Activated T-helper 1 cell treated with anti-CD3 and anti-CD28 coated beads, Interleukin-12 subunit alpha, Interleukin-12 subunit beta, Interleukin-2, Interleukin-4 antibody, amounts not matched to agents 30 ng/mL and 10 ng/mL and 1 ng/mL, durations not matched to agents 14 hours and 24 hours and 36 hours (primary cell): ENCODE data around the gene RFTN1. TPM values are rescaled to one million over a fixed set of nuclear protein-coding genes. Genes with fewer than 3 reads are reported as not detected.

Experiments
- DNase-seq: peaks from one replicate; pipeline ENCODE4 v3.0.0; 2021; ENCODE audit warnings: low spot score
- H3K27ac Mint-ChIP-seq: one replicate; pipeline ENCODE4 v1.8.0; 2021; ENCODE audit warnings: mild to moderate bottlenecking, mixed read lengths
- H3K27me3 Mint-ChIP-seq: one replicate; pipeline ENCODE4 v1.8.0; 2022; ENCODE audit warnings: mild to moderate bottlenecking, moderate library complexity, mixed read lengths; ENCODE audit not compliant: insufficient read depth
- H3K36me3 Mint-ChIP-seq: one replicate; pipeline ENCODE4 v1.8.0; 2021; ENCODE audit warnings: low read depth, mixed read lengths
- H3K4me1 Mint-ChIP-seq: one replicate; pipeline ENCODE4 v1.8.0; 2021; ENCODE audit warnings: low read depth, mixed read lengths
- H3K4me3 Mint-ChIP-seq: one replicate; pipeline ENCODE4 v1.8.0; 2021; ENCODE audit warnings: mild to moderate bottlenecking, moderate library complexity, mixed read lengths
- H3K9me3 Mint-ChIP-seq: one replicate; pipeline ENCODE4 v1.8.0; 2021; ENCODE audit warnings: mixed read lengths
- intact Hi-C: fragments of 100-400 bp; cut with micrococcal nuclease; formaldehyde crosslinking; loops from one replicate; pipeline ENCODE4 v1.15.1; 2024
- total RNA-seq: library from RNA; stranded (reverse); gene quantifications from 2 replicates; pipeline ENCODE4 v1.2.3, GENCODE V29; 2022

The RFTN1 gene
- total RNA-seq, 1 donor from 2014 or later: 97.8 TPM

DNA sequence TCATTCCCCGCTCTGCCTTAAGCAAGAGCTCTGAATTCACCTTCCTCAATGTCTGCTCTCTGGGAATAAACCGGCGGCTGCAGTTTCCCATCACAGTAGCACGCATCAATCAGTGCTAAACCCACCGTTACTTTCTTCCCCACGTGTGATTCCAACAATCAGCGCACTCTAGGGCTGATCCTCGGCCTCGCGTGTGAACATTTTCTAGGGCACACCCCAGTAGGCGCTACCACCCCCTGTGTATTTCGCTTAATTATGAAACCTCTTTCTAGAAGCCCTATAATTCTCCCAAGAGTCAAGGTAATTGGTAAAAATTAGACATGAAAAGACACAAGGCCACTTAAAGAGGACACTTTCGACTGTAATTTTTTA is 87.5 kb downstream of the RFTN1 start:
- Mint-ChIP-seq H3K36me3 (peaks cover 29% of the 10 kb centered on the region), H3K9me3 (no peaks in the 10 kb centered on the region), H3K4me1 (peaks cover 24% of the 10 kb centered on the region), H3K27ac (no peak overlapping the region), H3K4me3 (no peak overlapping the region), H3K27me3 (no peaks in the 10 kb centered on the region)
- intact Hi-C loops: no loop called here
- no peak for DNase-seq

DNA sequence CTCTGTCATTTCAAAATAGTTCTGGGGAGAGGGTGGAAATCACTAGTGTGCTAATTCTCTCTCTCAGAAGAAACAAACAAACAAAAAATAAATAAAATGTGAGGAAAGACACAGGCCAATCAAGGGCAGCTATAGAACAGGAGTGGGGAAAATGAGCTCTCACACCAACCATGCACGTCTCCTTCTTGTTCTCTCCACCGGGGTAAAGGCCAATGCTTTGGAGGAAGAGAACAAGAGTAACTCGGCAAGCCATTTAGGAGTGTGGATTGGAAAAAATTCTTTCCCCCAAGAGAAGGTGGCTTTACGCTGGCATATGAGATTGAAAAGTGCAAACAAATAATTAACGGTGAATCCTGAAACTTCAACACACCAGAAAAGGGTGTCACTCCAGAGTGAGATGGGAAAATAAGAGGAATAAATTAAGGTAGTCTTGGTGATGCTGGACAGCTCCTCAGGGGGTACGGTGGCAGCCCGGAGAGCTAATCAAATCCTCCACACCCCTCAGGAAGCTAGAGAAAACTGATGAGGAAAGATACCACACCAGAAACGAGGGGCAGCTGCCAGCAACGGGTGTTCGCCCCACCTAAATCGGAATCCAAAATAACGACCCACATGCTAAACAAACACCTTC is 88.0 kb downstream of the RFTN1 start:
- DNase-seq: no peak
- H3K4me3 Mint-ChIP-seq: no peak overlapping the region
- no peaks in the 10 kb centered on the region for H3K9me3 Mint-ChIP-seq
- H3K36me3 Mint-ChIP-seq: peaks cover 26% of the 10 kb centered on the region
- H3K27me3 Mint-ChIP-seq: no peaks in the 10 kb centered on the region
- H3K4me1 Mint-ChIP-seq: peaks cover 19% of the 10 kb centered on the region
- intact Hi-C loops: no loop called here
- H3K27ac Mint-ChIP-seq: no peak overlapping the region

DNA sequence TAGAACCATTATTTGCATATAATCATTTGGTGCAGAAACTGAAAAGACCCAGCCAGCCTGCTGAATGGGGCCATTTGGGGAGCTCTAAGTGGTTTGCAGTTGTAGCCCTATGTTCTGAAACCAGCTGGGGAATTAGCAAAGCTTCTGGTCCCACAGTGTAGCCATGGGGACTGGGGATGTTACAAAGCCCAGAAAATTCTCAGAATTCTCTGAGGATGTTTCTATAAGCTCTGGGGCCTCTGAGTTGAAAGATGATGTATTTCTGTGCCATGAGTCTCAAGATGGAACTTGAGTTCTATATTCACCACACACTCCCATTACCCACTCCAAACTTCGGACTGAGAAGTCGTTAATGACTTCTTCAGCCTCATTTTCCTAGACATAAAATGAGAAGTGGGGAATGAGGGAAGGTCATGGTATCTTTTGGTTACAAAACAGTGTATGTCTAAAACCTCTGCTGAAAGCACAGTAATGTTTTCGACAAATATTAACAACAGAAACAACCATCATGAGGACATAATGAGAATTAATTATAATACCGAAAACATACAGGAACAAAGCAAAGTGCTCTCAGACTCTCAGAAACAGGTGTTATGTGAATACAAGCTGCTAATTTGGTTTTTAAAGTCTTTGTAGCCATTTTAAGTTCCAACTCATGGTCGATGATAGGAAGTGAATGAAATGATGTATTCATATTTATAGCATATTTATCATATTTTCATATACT is 89.4 kb downstream of the RFTN1 start:
- Mint-ChIP-seq H3K27ac (no peak overlapping the region), H3K27me3 (no peaks in the 10 kb centered on the region), H3K4me3 (no peak overlapping the region), H3K36me3 (peaks cover 19% of the 10 kb centered on the region), H3K9me3 (no peaks in the 10 kb centered on the region), H3K4me1 (peaks cover 19% of the 10 kb centered on the region)
- intact Hi-C loops: no loop called here
- DNase-seq: no peak

DNA sequence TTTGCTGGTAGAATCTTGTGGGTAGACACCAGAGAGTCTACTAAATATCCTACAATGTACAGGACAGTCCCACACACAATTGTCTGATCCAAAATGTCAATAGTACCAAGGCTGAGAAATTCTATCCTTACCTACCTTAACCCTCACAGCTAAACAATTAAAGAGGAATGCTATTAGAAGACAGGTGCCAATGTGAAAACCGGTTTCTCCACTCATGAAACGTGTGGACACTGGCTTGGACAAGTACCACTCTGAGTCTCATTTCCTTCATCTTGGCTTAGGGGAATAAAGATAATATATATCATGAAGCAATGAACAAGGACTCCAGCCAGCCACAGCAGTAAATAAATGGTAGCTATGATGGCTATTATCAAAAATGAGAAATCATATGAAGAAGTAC is 90.2 kb downstream of the RFTN1 start:
- no peaks in the 10 kb centered on the region for H3K27me3 Mint-ChIP-seq
- no peak overlapping the region for H3K27ac Mint-ChIP-seq
- intact Hi-C loops: no loop called here
- H3K36me3 Mint-ChIP-seq: peaks cover 17% of the 10 kb centered on the region
- H3K4me1 Mint-ChIP-seq: peaks cover 19% of the 10 kb centered on the region
- no peaks in the 10 kb centered on the region for H3K9me3 Mint-ChIP-seq
- H3K4me3 Mint-ChIP-seq: no peak overlapping the region
- DNase-seq: no peak

DNA sequence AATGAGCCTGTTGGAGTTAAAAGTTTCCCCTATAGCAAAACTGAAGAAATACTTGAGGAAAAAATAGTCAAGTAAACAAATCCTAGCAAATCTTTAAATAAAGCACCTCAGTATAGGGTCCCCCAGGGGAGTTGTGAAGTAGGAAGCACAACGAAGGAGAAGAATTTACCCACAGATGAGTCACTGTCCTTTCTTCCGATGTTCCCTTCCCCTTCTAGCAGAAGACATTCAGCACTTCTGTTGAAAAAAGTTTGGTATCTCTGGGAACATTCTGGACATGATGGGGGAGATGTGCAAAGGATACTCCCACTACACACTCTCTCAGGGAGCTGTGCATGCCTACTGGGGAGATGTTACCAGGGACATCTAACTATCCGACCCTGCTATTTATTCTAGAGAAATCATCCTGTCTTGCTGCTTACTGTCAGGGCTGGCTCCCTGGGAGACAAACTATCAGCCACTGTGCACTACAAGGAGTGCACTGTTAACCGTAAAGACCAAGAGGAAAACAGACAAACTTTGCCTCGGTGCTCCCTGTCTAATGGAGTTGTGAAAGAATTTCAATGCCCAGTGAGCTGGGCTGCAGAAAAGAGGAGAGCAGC is 93.8 kb downstream of the RFTN1 start:
- H3K9me3 Mint-ChIP-seq: no peaks in the 10 kb centered on the region
- no peak for DNase-seq
- no peak overlapping the region for H3K4me3 Mint-ChIP-seq
- H3K36me3 Mint-ChIP-seq: peaks cover 11% of the 10 kb centered on the region
- H3K4me1 Mint-ChIP-seq: peaks cover 25% of the 10 kb centered on the region
- H3K27ac Mint-ChIP-seq: no peak overlapping the region
- intact Hi-C loops: no loop called here
- no peaks in the 10 kb centered on the region for H3K27me3 Mint-ChIP-seq

DNA sequence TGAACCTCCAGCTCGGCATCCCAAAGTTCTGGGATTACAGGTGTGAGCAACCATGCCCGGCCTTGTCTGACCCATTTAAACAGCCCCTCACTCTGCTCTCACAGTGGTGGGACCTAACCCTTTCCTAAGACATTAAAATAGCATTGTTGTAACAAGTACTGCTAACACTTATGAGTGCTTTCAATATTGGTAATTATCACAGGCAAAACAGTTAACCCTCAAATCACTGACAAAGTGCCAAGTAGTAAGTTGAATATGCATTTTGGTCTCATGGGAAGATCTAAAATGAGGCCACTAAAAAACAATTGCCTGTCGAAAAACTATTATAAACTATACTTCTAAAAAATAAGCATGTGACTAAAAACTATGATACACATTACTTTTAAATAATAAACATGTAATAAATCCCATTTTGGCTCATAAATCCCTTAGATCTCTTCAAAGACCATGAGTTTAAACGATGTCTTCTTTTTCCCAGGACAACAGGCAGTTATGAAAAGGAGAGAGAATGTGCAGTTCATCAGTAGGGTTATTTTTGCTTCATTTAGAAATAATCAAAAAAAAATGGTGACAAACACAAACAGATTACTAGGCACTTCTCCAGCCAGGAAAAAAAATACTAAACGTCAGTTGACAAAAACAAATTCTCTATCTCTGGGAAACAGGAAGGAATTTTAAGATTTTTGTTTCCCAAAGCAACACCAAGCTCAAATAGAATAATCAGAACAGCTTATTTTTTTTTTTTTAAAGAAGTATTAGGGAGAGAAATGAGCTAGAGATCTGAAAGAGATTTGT is 95.4 kb downstream of the RFTN1 start:
- no peak overlapping the region for H3K4me3 Mint-ChIP-seq

DNA sequence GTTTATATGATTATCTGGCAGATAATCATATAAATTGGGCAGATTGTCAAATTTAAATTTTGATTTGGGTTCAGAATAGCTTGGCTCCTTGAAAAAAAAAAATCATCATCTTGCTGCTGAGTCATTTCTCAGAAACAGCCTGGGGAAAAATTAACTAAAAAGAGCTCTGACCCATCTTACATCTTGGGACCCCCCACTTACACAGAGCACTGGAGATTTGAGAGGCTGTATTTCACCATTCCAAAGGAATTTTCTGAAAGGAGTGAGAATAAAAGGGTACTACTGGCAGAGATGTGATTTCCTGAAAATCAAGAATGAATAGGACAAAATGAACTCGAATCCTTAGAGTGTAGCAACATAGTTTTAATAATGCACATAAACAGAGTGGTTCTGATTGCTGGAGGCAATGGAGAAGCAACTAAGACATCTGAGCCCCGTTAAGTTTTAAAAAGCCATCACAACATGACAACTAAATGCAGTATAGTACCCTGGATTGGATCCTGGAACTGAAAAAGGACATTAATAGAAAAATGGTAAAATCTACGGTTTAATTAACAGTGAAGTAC is 97.5 kb downstream of the RFTN1 start:
- Mint-ChIP-seq H3K27me3 (no peaks in the 10 kb centered on the region), H3K9me3 (no peaks in the 10 kb centered on the region), H3K36me3 (peaks cover 23% of the 10 kb centered on the region), H3K27ac (no peak overlapping the region), H3K4me1 (peaks cover 45% of the 10 kb centered on the region), H3K4me3 (no peak overlapping the region)
- no peak for DNase-seq
- intact Hi-C loops: no loop called here

More for the DNA sequence above, 95.4 kb downstream of the RFTN1 start:
- no peaks in the 10 kb centered on the region for H3K9me3 Mint-ChIP-seq
- H3K4me1 Mint-ChIP-seq: peaks cover 33% of the 10 kb centered on the region
- peaks cover 19% of the 10 kb centered on the region for H3K36me3 Mint-ChIP-seq
- DNase-seq: no peak
- no peaks in the 10 kb centered on the region for H3K27me3 Mint-ChIP-seq
- no peak overlapping the region for H3K27ac Mint-ChIP-seq
- intact Hi-C loops: no loop called here

DNA sequence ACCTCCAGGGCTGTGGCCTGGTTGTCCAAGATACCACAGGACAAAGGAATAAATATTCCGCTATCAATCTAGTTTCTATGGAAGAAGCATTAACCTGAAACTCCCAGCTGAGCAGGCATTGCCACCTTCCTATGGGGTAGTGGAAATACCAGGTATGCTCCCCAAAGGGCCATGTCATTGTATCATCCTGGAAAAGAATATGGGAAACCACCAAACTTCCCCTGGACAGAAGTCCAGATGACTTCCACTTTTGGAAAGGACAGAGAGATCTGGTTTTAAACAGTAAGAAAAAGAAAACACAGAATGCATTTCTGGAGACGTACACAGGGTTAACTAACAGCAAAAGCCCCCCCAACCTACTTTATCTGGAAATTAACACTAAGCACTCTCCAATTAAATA is 100.2 kb downstream of the RFTN1 start:
- Mint-ChIP-seq H3K9me3 (no peaks in the 10 kb centered on the region), H3K36me3 (peaks cover 25% of the 10 kb centered on the region), H3K27me3 (no peaks in the 10 kb centered on the region), H3K4me3 (no peak overlapping the region), H3K4me1 (peaks cover 51% of the 10 kb centered on the region), H3K27ac (no peak overlapping the region)
- no peak for DNase-seq
- intact Hi-C loops: no loop called here

DNA sequence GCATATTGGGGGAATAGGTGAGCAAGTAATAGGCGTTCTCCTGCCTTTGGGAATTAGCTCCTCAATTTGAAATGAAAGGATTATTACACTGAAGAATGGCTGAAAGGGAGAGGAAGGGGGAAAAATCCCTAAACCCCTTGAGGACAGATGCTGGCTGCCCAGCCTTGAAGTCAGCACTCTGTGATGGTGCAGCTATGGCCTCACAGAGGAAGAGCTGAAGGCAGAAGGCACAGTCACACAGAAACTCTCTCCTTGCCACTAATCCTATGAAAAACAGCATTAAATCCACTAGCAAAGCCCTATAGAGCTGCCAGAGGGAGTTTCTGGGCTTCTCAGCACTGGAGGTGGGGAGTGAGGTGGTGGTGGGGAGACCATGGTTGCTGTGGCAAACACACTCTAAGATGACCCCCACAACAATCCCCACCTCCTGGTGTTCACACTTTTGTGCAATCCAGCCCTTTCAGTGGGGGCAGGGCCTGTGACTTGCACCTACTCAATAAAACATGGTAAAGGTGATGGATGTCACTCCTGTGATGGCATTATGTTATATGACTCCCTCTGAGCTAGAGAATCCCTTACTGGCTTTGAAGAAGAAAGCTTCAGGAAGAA is 101.2 kb downstream of the RFTN1 start:
- Mint-ChIP-seq H3K27ac (no peak overlapping the region), H3K9me3 (no peaks in the 10 kb centered on the region), H3K27me3 (no peaks in the 10 kb centered on the region), H3K4me1 (peaks cover 61% of the 10 kb centered on the region), H3K36me3 (peaks cover 32% of the 10 kb centered on the region), H3K4me3 (no peak overlapping the region)
- no peak for DNase-seq
- intact Hi-C loops: no loop called here

DNA sequence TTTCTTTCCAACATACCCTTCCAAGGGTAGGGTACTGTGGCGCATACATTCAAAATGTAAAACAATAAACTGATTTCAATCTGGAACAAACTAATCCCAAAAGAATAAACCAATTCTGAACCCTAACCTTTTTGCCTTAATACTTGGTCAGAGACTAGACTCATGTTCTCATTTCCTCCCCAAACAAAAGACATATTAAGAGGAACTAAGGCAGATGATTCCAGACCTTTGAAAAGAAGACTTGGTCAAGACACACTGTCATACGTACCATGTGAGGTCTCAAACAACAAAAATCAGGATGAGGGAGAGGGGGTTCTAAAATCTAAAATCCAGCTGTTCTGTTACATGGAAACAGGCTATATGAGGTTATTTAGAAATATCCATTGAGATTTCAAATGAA is 102.1 kb downstream of the RFTN1 start:
- intact Hi-C loops: no loop called here
- Mint-ChIP-seq H3K9me3 (no peaks in the 10 kb centered on the region), H3K4me1 (peaks cover 66% of the 10 kb centered on the region), H3K27ac (no peak overlapping the region), H3K4me3 (no peak overlapping the region), H3K27me3 (no peaks in the 10 kb centered on the region), H3K36me3 (peaks cover 30% of the 10 kb centered on the region)
- no peak for DNase-seq

DNA sequence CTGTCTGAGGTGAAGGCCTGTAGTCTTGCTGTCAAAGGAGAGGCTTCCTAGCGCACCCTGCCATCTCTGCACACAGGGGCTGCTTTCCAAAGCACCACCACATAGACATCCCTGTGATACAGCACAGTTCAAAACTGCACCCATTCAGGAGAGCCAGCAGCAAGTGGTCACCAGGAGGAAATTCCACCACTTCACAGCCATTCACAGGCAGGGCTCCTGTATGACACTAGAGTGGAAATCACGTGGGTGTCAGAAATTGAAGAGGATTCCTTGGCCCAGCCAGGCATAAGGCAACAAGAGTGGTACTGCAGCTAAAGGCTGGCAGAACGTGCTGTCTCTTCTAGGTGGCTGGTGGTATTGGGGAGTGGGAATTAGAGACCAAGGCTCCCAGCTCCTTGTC is 102.8 kb downstream of the RFTN1 start:
- H3K27me3 Mint-ChIP-seq: no peaks in the 10 kb centered on the region
- peaks cover 30% of the 10 kb centered on the region for H3K36me3 Mint-ChIP-seq
- no peak for DNase-seq
- intact Hi-C loops: no loop called here
- peaks cover 59% of the 10 kb centered on the region for H3K4me1 Mint-ChIP-seq
- no peak overlapping the region for H3K27ac Mint-ChIP-seq
- no peak overlapping the region for H3K4me3 Mint-ChIP-seq
- H3K9me3 Mint-ChIP-seq: no peaks in the 10 kb centered on the region

DNA sequence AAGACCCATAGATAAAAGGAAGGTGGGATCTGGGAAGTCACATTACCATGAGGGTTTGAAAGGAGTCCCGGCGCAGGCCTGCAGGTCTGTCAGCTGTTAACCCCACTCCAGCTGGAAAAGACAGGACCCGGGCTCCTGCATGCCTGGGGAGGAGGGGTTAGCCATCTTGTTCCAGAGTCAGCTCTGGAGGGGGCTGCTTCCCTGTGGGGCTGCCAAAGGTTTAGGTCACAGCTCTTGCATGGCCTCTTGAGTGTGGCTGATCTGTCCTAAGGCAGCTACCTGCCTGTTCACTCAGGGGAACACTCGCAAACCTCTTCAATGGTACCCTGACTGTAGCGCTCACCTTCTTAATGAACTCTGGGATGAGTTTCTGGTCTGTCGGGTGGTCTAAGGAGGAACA is 104.5 kb downstream of the RFTN1 start:
- Mint-ChIP-seq H3K4me1 (peaks cover 59% of the 10 kb centered on the region), H3K27me3 (no peaks in the 10 kb centered on the region)

More for the DNA sequence above, 104.5 kb downstream of the RFTN1 start:
- no peak for DNase-seq
- intact Hi-C loops: no loop called here
- Mint-ChIP-seq H3K4me3 (no peak overlapping the region), H3K9me3 (no peaks in the 10 kb centered on the region), H3K27ac (no peak overlapping the region), H3K36me3 (peaks cover 19% of the 10 kb centered on the region)
